Bronchial epithelial cell (primary cell): Measurements from ENCODE around the gene SUPT16H. TPM values are rescaled to one million over a fixed set of nuclear protein-coding genes. Genes with fewer than 3 reads are reported as not detected.
"Not testable (repeated sequence)": the region's sequence is repeated elsewhere in the genome, so short reads cannot be mapped to it uniquely, and the experiment has no call there.

Experiments used
- DNase-seq: peaks from one replicate; pipeline ENCODE4 v3.0.0-alpha.2; 2010; ENCODE audit warnings: low read depth
- FAIRE-seq: peaks from 2 replicates; lab custom pipeline; 2011; peaks lifted over from hg19 to GRCh38; lab: Jason Lieb, UNC
- H3K27me3 ChIP-seq: 2 replicates; pipeline ENCODE4 v1.5.1; 2011; ENCODE audit warnings: low read length; ENCODE audit not compliant: control insufficient read depth, insufficient read depth
- H3K36me3 ChIP-seq: 2 replicates; pipeline ENCODE4 v1.5.1; 2011; ENCODE audit warnings: low read length; ENCODE audit not compliant: control insufficient read depth, insufficient read depth
- H3K4me3 ChIP-seq: 2 replicates; pipeline ENCODE4 v1.5.1; 2011; ENCODE audit warnings: mild to moderate bottlenecking, low read depth, low read length, control low read depth
- CTCF ChIP-seq: IDR thresholded peaks from 2 replicates; pipeline ENCODE4 v1.5.1; 2011; ENCODE audit warnings: mild to moderate bottlenecking, moderate library complexity, low read length, control low read depth, inconsistent platforms; ENCODE audit not compliant: insufficient read depth, severe bottlenecking
- total RNA-seq: library from RNA; depleted of rRNA; stranded (reverse); fragments of >200 nt; gene quantifications from 2 replicates; pipeline ENCODE4 v1.2.1, GENCODE V29; 2014

The SUPT16H gene
- total RNA-seq, 1 donor from 2014 or later = 55.8 TPM

DNA sequence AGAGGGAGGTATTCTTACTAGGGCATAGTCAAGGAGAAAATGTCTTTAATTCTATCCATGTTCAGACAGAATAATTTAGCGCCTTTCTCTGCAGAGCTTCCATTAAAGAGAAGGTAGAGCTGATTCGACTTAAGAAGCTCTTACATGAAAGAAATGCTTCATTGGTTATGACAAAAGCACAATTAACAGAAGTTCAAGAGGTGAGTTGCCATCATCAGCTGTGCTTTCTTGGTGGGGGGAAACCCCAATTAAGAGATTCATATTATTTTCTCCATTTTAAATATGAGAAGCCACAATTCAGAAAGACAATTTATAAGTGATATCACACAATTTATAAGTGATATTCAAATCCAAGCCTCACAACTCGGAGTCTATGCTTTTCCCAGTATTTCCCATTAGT is 76.2 kb downstream of the SUPT16H start:
- DNase-seq = no peak
- Histone ChIP-seq H3K36me3 (no peaks in the 10 kb centered on the region), H3K27me3 (no peaks in the 10 kb centered on the region), H3K4me3 (no peak overlapping the region)
- FAIRE-seq = no peak
- TF ChIP-seq CTCF = no peak

DNA sequence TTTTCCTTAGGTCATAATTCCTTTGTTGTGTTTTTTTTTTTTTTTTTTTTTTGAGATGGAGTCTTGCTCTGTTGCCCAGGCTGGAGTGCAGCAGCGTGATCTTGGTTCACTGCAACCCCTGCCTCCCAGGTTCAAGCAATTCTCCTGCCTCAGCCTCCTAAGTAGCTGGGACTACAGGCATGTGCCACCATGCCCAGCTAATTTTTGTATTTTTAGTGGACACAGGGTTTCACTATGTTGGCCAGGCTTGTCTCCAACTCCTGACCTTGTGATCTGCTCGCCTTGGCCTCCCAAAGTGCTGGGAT is 81.0 kb downstream of the SUPT16H start:
- FAIRE-seq, H3K27me3 ChIP-seq, DNase-seq, H3K36me3 ChIP-seq, H3K4me3 ChIP-seq: not testable (repeated sequence)

DNA sequence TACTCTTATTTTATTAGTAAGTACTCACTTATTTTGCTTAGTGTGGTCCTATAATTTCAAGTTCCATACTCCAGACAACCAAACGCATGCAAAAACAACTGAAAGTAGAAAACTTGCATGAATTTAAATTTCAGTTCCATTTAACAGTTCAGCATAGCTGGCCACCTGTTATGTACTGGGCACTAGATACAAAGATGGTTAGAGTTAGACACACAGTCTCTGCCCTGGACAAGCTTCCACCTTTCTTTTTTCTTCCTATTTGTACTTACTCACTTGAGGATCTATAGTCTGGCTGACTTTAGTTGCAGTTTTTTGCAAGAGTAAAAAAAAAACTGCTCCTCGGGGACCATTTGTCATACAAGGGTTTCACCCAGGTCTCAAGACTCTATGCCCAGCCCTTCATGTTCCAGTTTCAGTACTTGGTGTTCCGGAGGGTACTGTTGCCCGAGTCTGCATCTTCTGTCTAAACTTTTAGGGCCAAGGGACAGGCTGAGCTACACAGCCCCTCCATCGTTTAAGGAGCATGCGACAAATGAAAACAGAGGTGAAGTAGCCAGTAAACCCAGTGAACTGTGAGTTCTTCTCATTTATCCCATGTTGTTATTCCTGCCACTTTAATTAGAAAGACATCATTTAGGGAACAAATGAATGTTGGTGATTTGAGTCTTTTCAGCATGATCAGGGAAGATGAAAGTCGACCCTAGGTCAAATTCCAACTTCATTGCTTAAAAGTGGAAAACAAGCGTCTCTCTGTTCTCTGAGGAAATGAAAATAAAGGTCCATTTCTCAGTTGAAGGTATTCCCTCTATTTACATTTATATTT is 81.6 kb downstream of the SUPT16H start:
- Histone ChIP-seq H3K36me3 (no peaks in the 10 kb centered on the region), H3K4me3 (no peak overlapping the region), H3K27me3 (peaks cover 3% of the 10 kb centered on the region)
- FAIRE-seq (no peak), DNase-seq (no peak)
- TF ChIP-seq CTCF = no peak

Other genes starting within 250 kb of the SUPT16H start
- gene OR5AU1, start 228.0 kb downstream of the SUPT16H start, total RNA-seq = not detected in 2 replicates
- gene HNRNPC, start 114.6 kb downstream of the SUPT16H start, total RNA-seq = 870 and 967 TPM in 2 replicates
- not detected in 2 replicates for gene RPGRIP1, start 103.9 kb downstream of the SUPT16H start, total RNA-seq
- 29.7 and 41.1 TPM in 2 replicates for gene CHD8, start 72.1 kb upstream of the SUPT16H start, total RNA-seq
- gene RAB2B, start 92.9 kb upstream of the SUPT16H start, total RNA-seq = 17.4 and 17.8 TPM in 2 replicates
- gene TOX4, start 93.2 kb upstream of the SUPT16H start, total RNA-seq = 16.6 and 23.0 TPM in 2 replicates
- 34.3 and 53.2 TPM in 2 replicates for gene METTL3, start 127.3 kb upstream of the SUPT16H start, total RNA-seq
- gene SALL2, start 142.3 kb upstream of the SUPT16H start, total RNA-seq = under 0.01 and 0.13 TPM in 2 replicates
- not detected in 2 replicates for gene OR10G3, start 196.1 kb upstream of the SUPT16H start, total RNA-seq